HL-60/S4 treated with retinoic acid at 250 ng/mL for 4 days and 3 days (cell line): ENCODE results near the gene GSK3B.
"Not testable (repeated sequence)": the region's sequence is repeated elsewhere in the genome, so short reads cannot be mapped to it uniquely, and the experiment has no call there.

Experiments used
- in situ Hi-C: fragments of 300-500 bp; cut with MboI; formaldehyde crosslinking; loops from 2 replicates; pipeline ENCODE4 v1.7.0; 2022; ENCODE audit warnings: low sequenced_read_pairs

The GSK3B gene

DNA sequence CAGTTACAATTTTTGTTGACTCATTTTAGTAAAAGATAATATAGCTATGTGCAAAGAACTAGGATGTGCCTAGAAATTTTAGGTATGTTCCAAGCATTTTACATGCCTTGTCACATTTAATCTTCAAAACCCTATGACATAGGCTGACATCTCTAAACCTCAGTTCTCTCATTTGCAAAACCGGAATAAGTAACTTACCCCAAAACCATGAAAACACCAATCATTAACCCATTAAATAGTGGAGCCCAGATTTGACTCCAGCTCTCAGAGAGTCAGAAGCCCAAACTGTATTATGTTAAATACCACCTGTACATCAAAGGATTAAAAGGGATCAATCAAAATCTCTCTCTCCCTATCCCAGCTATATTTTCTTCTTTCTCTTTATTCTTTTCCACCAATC is 36.6 kb downstream of the GSK3B start:
- in situ Hi-C loops = no loop called here

GRCh38 chr3:120057029-120057428 is 37.2 kb downstream of the GSK3B start:
- in situ Hi-C loops = no loop called here

DNA sequence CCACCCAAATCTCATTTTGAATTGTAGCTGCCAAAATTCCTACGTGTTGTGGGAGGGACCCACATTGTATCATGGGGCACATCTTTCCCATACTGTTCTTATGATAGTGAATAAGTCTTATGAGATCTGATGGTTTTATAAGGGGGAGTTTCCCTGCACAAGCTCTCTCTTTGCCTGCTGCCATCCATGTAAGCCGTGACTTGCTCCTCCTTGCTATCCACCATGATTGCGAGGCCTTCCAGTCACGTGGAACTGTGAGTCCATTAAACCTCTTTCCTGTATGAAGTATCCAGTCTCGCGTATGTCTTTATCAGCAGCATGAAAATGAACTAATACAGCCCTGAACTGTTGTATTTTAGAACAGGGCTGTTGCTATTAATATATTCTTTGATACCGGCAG is 40.6 kb downstream of the GSK3B start:
- in situ Hi-C loops = not testable (repeated sequence)

DNA sequence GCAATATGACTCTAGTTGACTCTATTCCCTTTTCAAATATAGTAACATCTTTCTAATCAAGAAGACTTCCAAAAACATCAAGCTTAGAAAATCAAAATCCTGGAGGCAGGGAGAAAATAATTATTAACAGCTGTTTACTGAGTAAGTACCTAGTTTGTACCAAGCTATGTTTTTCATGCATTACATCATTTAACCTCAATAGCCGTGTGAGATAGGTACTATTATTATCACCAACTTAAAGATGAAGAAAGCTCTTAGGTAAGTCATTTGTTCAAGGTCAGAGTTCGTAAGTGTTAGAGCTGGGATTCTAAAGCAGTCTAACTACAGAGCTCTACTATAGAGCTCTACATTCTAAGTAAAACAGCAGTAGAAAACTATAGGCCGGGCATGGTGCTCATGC is 41.6 kb downstream of the GSK3B start:
- in situ Hi-C loops = no loop called here

DNA sequence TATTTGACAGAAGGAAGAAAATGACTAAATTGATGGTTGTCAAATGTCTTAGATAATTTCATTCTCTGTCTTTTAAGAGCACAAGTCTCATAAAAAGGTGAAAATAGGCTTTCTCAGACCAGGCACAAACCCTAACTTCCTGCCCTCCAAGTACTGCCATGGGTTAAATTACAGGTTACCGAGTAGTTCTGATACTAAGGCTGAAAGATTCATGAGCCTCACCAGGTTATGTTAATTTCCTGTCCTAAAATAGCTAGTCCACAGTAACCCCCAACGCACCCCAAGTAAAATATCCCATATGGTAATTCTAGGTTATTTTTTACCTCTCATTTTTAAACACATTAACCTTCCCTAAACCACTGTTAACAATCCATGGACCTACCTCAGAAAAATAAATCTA is 42.0 kb downstream of the GSK3B start:
- in situ Hi-C loops = no loop called here

- in situ Hi-C loops = not testable (repeated sequence)
These were observed 42.7 kb downstream of the GSK3B start for GRCh38 chr3:120051570-120051969.

- in situ Hi-C loops = no loop called here
These were observed 44.2 kb downstream of the GSK3B start for GRCh38 chr3:120049881-120050539.

DNA sequence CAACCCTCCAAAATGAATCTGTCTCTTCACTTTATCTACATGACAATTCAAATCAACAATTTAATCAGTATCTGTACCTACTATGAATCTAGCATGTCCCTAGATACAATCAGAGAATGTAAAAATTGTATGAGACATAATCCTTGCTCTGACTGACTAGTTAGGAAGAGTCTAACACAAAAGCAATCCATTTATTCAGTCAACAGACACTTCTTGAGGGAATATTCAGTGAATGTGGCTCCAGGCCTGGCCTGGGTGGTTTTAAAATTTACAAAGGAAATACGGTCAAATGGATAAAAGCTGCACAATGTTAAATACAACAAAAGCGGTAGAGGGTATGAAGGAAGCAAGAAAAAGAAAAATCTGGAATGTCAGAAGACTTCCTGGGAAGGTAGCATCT is 45.2 kb downstream of the GSK3B start:
- in situ Hi-C loops = no loop called here

- in situ Hi-C loops = no loop called here
These were observed 45.7 kb downstream of the GSK3B start for GRCh38 chr3:120048355-120049041.

DNA sequence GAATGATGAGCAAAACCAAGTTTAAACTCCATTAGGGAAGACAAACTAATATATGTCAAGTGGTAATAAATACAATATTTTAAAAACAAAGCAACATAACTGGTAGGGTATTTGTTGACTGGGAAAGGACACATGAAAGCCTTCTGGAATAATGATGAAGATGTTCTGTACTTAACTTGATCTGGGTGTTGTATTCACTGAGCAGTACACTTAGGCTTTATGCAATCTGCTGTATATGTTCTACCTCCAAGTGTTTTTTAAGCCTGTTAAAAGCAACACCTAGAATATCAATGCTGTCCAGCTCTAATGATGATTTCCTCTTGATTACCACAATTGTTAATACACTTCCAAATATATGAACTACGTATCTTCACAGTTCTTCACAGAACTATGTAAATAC is 46.6 kb downstream of the GSK3B start:
- in situ Hi-C loops = no loop called here

DNA sequence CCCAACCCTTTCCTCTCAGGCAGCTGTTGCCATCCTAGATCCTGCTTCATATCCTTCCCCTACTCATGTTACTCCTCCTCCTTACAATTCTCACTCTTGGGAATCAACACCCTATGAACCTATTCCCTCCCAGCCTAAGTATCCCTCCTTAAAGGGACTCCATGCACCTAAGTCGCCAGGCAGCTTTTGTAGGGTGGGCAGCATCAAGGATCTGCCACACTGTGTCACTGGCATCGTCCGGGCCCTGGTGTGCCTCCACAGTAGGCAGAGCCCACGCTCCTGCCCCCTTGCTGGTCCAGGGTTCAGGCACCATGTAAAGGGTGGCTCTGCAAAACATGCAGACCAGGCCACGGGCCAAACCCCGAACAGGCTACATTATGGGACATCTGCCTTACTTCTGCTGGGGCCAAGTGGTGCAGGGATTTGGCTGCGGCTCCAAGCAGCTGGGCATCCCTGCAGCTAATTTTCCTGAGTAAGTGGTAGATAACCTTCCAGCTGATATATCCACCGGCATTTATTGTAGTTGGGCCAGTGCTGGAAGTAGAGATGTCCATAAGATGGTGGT is 53.4 kb downstream of the GSK3B start:
- in situ Hi-C loops = no loop called here

DNA sequence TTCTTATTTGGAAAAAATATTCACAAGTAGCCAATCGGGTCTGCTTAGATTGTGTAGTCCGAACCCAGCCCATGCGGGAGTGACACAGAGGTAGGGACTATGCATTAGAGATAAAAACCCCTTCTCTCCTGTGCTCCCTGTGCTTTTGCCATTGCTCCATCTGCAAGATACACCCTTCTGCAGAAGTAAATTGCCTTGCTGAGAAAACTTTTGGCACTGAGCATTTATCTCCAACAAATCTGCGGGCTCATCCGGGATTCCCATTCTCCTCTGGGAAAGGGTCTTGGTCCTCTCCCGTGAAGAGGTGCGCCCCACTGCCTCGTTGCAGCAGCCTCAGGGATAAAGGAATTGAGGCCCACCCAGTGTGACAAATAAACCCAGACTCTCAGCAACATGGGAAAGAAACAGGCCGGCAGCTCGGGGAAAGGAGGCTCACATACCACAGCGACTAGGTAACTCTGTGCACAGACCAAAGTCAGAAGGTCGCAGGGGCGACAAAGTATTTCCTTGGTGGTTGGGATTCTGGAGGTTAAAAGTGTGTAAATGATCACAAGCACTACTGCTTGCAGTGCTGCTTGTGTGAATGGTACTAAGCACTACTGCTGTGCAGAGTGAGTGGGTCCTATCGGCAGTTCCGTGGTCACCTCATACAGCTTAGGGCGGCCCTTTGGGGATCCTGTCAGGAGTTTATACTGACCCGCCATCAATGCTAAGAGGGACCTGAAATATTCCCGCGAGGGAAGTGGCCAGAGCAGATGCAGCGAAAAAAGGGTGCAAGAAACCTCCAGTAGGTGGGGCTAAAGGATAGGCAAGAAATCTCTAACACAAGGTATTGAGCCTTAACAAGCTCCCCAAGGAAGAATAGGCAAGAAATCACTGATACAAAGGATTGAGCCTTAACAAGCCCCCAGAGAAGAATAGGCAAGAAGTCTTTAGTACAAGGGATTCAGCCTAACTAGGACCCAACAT is 54.3 kb downstream of the GSK3B start:
- in situ Hi-C loops = no loop called here

DNA sequence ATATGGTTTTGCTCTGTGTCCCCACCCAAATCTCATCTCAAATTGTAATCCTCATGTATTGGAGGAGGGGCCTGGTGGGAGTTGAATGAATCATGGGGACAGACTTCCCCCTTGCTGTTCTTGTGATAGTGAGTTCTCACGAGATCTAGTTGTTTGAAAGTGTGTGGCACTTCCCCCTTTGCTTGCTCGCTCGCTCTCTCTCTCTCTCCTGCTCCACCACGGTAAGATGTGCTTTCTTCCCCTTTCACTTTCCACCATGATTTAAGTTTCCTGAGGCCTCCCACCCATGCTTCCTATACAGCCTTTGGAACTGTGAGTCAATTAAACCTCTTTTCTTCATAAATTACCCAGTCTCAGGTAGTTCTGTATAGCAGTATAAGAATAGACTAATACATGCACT is 60.7 kb downstream of the GSK3B start:
- in situ Hi-C loops = no loop called here

DNA sequence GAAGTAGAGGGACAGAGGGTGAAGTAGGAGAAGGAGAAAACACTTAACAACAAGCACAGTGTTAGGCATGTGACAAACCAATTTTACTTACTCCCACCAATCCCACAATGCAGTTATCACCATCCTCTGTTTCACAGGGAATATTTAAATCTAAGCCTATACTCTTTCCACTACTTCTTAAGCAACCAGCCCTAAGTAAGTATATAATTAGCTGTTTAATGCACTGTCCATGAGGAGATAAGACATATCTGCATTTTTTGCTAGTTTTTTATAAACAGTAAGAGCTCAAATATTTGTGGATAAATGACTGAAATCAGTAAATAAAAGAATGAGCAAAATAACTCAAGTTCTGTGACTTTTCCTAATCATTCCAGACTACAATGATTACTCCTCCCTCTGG is 62.7 kb downstream of the GSK3B start:
- in situ Hi-C loops = no loop called here

DNA sequence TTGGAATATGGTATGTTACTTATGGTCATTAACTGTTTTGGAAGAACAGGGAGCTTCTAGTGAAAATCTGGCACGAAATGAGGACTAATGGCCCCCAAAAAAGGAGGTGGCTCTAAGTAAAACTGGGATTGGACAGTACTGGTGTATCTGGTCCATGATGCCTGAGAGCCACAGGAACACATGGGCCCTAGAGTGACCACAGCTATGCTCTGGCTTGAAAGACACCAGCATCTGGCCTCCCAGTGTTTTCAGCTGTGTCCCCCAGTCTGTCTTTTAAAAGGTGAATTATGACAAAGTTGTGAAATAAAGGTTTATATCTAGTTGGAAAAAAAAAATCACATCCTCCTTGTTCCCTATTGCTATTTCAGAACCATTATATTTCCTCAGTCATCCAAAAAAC is 64.5 kb downstream of the GSK3B start:
- in situ Hi-C loops = no loop called here

DNA sequence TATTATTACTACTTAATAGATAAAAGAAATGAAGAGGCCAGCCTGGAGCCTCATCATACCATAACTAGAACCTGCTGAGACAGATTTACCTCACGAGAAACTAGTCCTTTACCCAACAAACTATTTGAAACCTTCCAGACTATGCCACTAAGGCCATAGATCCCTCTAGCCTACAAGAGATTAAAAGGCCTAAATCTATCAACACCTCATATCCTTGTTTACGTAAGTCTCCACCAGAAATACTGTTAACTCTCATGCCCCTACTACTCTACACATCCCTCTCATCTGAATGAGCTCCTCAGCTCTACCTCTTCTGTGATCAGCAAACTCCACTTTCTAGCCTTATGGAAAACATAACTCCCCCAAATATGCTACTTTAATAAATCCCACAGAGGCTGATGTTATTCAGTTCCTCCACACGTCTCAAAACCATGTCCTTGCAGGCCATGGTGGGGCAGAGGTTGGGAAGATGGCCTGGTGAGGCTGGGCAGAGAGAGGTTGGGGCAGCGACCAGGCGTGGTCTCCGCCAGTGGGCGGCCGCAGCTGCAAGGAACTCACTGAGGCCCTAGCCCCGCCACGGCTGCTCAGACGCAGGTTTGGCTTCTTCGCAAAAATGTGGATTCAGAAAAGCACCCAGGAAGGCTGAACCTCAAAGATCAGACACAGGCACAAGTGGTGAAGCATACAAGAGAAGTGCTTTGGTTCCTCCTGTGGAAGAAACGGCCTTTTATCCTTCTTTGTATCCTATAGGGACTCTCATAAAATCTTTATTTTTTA is 65.8 kb downstream of the GSK3B start:
- in situ Hi-C loops = no loop called here

GRCh38 chr3:120027226-120027625 is 67.0 kb downstream of the GSK3B start:
- in situ Hi-C loops = no loop called here

GRCh38 chr3:120025520-120025919 is 68.7 kb downstream of the GSK3B start:
- in situ Hi-C loops = no loop called here

DNA sequence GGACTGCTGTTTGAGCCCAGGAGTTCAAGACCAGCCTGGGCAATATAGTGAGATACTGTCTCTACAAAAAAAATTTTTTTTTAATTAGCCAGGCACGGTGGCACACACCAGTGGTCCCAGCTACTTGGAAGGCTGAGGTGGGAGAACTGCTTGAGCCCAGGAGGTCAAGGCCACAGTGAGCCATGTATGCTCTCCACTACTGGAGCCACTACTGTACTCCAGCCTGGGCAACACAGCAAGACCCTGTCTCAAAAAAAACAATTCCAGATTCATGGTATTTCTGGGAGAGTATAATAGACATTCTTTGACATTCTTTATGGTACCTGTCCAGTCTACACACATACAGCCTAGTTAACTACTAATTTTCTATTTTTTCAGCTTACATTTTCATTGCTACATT is 70.1 kb downstream of the GSK3B start:
- in situ Hi-C loops = no loop called here

GRCh38 chr3:120022729-120023128 is 71.5 kb downstream of the GSK3B start:
- in situ Hi-C loops = no loop called here

DNA sequence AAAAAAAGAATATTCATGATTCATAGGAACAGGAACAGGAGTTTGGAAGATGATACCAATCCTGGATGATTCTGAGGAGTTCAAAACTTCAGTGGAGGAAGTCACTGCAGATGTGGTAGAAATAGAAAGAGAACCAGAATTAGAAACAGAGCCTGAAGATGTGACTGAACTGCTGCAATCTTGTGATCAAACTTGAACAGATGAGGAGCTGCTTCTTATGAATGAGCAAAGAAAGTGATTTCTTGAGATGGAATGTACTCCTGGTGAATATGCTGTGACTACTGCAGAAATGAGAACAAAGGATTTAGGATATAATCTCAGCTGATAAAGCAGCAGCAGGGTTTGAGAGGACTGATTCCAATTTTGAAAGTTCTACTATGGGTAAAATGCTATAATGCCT is 72.7 kb downstream of the GSK3B start:
- in situ Hi-C loops = no loop called here
